NK-92 (cell line): Measurements from ENCODE around the gene C3orf85.
"Not testable (repeated sequence)": the region's sequence is repeated elsewhere in the genome, so short reads cannot be mapped to it uniquely, and the experiment has no call there.

Experiments used
- DNase-seq: peaks from one replicate; lab custom pipeline; 2025; ENCODE audit not compliant: unreplicated experiment; lab: John Stamatoyannopoulos, UW

Gene C3orf85, protein sequence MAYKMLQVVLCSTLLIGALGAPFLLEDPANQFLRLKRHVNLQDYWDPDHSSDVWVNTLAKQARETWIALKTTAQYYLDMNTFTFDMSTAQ

DNA sequence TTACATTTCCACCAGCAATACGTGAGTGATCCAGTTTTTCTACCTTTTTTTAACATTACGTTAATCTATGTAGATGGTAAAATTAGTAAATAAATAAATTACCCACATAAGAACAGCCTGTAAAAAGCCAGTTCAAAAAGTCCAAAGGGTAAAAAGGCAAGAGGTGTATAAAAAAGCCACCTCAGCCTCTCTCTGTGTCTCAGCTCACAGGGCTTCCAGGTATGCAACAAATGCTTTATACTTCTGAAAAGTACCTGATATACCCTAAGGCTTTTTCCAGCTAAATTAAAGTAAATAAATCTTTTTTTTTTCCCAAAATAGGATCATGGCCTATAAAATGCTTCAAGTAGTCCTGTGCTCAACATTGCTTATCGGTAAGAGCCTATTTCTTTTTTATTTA lies at the start of gene C3orf85:
Gene C3orf85, plus strand, starts transcription at position 197 of the 400 bp plus-strand sequence. Its CDS starts 129 bp downstream, at position 326.
- no peak for DNase-seq

DNA sequence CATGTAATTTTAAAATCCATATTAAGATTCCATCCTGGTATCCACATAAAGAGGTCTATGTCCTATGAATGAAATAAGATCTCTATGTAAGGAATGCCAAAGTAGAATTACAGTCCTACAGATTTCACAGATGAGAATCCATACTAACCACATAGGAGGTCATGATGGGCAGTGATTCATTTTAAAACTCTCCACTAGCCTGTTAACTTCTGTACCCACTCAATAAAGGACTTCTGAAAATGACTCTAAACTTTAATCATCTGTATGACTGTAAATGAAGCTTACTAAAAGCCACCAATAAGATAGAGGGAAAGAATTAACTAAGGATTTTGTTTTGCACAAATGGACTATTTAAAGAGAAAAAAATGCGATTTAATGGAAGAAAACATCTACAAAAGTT lies 47.3 kb upstream of the C3orf85 start:
- DNase-seq, result no peak

DNA sequence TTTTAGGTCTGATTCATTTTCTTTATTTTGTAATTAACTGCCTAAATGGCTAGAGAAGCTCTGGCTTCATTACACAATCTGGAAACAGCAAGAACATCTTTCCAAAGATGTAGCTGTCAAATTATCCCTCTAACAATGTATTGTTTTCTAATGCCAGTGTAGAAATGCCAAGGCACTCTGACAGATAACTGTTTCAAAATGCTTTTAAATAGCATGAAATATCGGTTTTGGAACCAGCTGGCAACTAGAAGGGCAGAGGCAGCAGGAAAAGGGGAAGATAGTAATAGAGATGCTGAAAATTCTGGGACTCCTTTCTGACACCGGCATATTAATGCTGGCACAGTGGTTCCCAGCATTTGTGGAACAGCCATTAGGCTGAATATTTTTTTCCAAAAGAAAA lies 44.7 kb upstream of the C3orf85 start:
- no peak for DNase-seq

DNA sequence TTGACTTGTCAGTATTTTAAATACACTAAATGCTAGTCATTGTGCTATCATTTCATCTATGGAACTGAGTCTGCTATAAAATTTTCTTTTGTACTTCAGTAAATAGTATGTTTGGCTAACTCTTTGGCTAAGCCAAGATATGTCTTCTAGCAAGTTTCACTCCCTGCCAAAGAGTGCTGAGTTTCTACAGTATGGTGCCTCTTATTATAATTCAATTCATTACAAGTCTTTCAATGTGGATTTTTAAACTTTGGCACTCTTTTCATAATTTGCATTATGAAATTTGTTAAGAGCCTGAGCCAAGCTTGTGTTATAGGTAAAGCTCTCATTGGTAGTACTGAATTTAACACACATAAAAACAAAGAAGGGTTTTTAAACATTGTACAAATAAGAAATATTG lies 43.0 kb upstream of the C3orf85 start:
- no peak for DNase-seq

DNA sequence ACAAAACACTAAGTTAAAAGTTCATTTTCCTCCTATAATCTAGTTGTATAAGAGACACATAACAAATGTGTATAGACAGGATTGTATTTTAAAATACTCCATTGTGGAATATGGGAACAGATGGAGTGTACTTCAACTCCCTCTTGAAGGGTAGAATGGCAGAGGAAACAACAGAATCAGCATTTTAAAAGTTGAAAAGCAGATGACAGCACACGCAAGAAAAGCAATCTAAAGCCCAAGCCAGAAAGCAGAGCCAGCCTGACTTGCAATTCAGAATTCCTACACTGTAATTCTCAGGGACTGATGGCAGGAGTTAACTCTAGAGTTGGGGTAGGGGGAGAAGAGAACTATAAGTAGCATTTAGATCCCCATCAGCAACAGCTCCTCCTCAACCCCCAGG lies 41.4 kb upstream of the C3orf85 start:
- DNase-seq, result no peak

DNA sequence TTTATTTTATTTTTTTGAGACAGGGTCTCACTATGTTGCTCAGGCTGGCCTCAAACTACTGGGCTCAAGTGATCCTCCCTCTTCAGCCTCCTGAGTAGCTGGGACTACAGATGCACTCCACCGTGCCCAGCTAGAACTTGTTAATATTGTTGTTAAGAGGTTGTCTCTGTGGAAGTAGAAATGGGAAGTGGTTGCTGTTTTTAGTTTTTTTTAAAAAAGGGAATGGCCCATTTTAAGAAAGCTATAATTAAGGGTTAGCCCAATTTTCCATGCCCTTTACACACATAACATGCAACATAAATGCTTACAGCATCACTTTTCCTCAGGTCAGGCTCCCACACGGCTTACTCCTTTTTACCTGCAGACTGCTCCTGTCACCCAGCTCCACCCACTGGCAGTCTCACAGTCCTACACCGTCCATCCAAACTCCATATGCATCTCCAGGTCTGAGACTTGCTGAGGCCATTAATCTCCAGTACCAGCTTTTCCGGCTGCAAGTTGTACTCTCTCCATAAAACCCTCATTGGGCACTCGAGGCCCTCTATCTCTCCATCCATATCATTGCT lies 38.4 kb upstream of the C3orf85 start:
- no peak for DNase-seq

DNA sequence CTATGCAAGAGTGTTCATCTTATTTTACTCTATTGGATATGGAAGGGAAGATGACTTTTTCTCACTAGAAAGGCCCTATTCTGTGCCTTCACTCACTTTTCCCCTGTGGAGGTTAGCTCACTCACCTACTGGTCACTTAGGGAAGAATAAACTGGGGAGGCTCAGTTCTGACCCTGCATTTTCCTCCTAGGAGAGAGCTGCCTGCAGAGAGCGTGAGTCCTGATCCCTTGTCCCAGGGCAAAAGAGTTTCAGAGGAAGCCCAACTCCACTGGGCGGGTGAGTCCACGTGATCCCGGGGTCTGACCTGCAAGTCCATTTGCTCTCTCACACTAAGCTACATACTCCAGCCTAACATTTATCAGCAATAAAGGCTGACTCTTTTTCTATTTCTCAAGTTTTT lies 26.9 kb upstream of the C3orf85 start:
- no peak for DNase-seq

DNA sequence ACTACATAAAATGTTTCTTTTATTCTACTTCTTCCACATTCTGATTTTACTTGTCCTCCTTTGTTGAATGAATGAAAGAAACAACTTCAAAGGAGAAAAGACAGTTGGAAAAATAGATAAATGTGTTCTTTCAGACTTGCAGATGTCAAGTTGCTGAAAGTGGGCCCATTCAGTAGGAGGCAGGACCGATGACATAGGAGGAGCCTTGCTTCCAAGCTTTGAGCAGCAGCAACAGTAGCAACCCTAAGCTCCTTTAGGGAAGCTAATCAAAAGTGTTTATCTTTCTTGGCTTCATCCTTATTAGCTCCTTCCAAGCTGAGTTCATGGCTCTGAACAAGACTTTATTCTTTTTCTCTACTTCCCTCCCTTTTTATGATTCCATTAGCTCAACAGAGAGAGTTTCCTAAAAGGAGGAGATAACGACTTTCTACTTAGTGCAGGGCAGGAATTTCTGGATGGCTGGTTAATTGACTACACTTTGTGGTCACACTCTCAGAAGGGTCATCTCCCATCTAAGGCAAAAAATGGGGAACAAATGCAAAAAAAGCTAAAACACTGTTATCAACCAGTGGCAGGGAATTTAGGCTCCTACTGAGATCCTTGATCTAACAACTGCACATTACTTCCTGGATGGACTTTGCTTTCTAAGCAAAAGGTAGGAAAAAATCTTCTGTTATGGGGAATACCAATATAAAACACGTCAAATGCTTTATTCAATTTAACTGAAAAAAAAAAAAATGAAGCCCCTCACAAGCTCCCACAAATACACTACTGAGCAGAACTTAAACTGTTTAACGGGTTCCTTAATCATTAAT lies 23.4 kb upstream of the C3orf85 start:
- DNase-seq, result no peak

DNA sequence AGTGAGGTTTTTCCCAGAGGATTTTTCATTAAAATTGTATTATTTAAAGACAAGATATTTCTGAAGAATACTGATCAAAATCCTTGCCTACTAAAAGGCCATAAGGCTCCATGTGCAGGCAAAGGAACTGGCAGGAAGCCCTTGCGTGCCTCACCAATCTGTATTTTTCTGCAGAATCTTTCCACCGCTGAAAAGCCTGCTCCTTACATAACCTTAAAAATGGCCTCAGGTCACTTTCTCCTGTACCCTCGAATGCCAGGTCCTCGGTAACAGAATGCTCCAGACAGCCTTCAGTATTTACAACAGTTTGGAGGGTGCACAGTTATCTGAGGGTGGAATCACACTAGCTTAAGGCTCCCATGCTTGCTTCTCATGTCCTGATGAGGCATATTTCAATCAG lies 21.8 kb upstream of the C3orf85 start:
- DNase-seq, result no peak

DNA sequence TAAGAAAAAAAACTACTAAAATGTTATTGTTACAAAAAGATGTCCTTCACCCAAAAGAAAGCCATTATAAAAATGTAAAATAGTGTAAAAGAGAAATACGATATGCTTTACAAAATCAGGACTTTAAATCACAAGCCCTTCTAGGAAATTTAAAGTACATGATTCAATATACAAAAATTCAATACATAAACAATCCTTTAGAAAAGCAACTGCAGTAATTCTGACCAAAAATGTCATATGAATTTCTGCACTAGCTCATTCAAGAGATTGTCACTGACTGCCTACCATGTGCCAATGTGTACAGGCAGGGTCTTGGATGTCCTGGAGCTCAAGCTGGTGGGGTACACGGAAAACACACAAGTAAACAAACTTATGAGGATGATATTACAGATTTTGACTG lies 21.1 kb upstream of the C3orf85 start:
- no peak for DNase-seq

DNA sequence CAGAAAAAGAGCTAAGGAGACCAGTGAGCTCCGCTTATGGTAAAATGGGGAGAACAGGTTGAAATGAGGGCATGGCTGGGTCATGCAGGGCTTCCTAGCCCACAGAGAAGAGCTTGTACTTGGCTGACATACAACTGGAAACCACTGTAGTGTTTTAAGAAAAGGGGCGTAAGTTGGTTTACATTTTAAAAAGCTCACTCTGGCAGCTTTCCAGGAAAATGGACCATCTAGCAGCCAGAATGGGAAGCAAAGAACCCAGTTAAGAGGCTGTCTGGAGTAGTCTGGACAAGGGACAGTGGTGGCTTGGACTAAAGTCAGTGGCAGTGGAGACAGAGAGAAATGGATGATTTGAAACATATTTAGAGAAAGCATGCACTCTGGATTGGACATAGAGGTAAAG lies 20.5 kb upstream of the C3orf85 start:
- DNase-seq, result no peak

DNA sequence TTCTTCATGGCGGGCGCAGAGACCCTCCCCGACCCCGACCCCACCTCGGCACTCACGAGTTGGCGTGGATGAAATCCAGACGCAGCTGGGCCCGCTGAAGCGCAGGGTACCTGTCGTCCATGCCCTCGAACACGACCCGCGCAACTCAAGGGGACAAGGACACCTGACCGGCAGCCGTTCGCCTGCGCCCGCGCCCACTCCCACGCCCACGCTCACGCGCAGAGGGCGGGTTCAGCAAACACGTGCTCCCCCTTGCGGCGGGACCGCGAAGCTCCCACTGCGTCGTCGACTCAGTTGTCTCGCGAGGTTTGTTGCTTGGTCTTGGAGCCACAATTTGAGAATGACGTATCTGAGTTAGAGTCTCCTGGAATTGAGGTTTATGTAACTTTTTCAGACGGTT lies 18.6 kb upstream of the C3orf85 start, which contains the start of gene MORC1:
Gene MORC1, minus strand, starts transcription at position 196 of the 400 bp plus-strand sequence. Its CDS starts 75 bp downstream, at position 121.
- DNase-seq, result no peak

DNA sequence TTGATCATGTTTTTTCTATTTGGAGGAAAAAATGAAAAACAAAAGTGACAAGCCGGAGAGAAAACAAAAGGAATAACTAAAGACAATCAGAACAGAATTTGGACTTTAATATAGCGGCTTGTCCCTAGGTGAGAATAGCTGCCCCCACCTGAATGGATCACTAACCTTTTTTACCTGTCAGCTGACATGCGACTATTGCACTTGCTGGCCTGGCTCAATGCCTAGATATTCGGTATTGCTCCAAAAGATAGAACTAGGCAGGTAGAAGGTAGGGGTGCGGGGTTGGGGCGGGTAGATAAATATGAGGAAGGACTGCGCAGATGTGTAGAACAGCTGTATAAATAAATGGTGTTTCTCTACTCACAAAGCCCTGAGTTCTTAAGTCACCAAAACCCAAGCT lies 17.9 kb upstream of the C3orf85 start:
- no peak for DNase-seq

DNA sequence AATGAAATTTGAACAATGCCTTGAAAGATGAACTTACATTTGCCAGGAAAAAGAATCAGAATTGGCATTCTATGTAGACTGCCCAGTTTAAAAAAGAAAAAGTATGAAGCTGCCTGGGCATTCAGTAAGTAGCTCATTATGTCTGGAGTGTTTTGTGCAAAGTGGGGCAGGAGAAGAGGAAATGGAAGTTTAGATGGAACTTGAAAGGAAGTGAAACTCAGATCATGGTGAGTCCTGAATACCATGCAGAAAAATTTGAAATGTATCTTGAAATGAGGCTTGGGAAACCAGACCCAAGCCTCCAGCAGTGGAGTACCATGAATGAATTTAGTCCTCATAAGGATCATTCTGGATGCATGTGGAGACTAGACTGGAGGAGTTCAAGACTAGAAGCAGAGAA lies 13.8 kb upstream of the C3orf85 start:
- DNase-seq, result no peak

DNA sequence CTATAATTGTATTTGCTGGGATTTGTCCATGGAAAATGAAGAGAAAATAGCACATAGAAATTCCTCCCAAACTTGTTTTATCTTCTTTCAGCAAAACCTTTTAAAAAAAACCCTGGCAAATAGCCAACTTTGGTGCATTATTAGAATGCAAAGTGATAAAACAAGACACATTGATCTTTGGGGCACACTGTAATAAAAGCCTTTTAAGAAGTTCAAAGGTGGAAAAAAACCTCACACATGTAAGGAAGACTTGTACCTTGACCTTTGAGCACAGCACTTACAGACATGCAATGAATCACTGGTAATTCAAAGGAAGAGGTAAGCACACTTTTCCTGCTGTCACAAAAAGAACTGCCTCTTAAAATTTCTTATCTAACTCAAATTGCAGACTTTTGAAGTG lies 10.6 kb upstream of the C3orf85 start:
- DNase-seq, result no peak

DNA sequence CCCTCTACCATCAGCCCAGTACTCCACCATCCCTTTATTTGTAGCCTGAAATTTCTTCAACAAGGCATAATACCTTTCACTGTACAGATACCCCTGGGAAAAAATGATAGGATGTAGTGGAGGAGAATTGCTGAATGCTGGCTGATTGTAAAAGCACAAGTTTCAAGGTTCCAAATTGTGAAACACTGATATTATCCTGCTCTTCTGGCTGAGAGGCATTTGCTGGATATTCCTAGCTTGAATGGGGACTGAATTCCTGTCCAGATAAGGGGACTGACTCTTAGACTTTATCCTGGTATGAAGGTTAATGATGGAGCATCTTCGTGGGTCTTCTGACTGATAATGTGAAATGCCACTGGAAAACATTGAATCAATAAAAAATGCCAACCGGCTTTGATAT lies 9.0 kb upstream of the C3orf85 start:
- no peak for DNase-seq

DNA sequence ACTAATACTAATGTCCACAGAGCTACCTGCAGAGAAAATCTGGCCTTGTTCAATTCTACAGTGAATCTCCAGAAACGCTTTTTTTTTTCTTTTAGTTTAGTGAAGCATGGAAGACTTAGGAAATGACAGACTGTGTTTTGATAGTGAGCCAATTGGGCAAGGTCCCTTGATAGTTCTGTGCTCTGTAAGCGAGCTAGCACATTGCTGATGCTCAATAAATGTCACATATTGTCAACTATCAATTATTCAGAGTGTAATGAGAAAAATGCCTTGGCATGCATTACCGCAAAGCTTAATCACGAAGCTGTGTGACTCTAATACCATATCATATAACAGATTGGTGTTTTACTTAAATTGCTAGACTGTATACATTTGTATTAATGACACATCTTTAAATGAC lies 5.2 kb upstream of the C3orf85 start:
- no peak for DNase-seq

DNA sequence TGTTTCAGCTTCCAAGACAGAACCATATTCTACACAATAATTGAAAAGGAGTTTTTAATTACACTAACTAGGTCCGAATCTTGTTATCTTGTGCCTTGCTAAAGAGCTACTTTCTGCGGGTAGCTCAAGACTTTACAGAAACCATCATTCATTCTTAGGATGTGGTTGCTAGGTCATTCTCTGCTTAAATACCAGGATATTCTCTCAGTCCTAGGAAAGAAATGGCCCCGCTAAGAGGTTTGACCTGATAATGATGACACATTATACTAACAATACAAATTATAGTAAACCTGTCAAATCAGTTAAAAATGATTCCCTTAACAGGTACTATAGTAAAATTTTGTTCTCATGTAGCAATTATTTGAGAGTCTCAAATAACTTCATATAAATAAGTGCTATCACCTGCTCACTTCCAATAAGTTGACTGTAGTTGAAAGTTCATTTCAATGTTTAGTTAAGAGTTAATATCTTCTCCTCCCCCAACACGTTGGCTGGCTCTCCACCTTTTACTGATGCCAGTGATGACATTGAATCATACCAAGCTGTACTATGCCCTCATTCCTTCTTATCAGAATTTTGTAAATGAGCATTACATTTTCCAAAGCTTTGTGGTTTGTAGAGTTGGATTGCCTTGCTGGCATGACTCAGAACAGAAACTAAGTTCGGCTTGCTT lies 3.6 kb upstream of the C3orf85 start:
- DNase-seq, result no peak

DNA sequence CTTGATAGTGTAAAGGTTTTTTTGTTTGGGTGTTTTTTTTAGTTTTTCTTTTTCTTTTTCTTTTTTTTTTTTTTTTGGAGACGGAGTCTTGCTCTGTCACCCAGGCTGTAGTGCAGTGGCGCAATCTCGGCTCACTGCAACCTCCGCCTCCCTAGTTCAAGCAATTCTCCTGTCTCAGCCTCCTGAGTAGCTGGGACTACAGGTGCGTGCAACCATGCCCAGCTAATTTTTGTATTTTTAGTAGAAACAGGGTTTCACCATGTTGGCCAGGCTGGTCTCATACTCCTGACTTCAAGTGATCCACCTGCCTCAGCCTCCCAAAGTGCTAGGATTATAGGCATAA lies 3.1 kb upstream of the C3orf85 start:
- not testable (repeated sequence) for DNase-seq

DNA sequence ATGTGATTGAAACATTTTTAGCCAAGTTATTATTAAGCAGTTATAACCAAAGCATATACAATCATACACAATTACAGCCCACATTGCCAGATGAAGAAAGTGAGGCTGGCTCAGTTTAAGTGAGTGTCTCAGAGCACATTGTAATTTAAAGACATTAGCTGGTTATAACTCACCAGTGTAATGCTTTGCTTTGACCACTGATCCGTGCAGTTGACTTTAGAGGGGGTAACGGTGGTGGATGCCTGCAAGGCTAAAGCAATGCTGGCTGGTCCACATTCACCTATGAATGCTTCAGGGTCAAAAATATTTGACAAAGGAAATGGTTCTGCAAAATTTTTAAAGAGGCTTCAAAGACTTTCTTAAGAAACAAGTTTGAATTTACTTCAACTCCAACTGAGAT lies 1.2 kb downstream of the C3orf85 start:
- DNase-seq, result no peak

DNA sequence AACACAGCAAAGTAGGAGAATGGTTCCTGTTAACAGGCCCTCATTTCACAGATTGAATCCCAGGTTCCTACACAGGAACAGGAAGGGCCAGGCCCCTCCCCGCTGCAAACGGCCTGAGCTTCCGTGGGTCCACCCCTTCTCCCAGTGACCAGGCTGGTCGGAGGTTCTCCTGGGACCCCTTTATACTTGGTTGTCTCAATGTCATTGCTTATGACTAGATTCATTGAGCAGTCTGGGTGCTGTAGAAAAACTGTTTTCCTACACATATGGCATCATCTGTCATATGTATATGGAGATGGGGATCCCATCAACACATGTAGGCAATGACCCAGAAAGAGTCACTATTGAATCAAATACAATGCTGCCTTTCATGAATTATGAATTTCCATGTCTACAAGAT lies 3.8 kb downstream of the C3orf85 start:
- no peak for DNase-seq

DNA sequence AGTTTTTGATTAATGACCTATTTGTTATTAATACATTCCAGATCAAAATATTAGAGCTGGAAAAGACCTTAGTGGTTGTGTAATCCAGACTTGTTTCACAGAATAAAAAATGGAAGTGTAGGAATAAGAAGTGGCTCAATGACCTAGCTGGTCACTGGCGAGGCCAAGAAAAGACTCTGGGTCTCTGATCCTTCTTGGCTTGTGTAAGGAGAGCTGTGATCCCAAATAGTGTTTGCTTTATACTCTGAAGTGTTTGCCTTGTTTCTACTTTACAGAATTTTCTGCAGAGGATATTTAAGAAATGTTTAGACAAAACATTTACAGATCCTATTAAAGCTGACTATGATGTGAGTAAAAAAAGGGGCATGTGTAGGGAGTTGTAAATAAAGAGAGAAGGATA lies 7.1 kb downstream of the C3orf85 start:
- no peak for DNase-seq
